ENCODE results near the gene SHANK1.

Gene SHANK1

DNA sequence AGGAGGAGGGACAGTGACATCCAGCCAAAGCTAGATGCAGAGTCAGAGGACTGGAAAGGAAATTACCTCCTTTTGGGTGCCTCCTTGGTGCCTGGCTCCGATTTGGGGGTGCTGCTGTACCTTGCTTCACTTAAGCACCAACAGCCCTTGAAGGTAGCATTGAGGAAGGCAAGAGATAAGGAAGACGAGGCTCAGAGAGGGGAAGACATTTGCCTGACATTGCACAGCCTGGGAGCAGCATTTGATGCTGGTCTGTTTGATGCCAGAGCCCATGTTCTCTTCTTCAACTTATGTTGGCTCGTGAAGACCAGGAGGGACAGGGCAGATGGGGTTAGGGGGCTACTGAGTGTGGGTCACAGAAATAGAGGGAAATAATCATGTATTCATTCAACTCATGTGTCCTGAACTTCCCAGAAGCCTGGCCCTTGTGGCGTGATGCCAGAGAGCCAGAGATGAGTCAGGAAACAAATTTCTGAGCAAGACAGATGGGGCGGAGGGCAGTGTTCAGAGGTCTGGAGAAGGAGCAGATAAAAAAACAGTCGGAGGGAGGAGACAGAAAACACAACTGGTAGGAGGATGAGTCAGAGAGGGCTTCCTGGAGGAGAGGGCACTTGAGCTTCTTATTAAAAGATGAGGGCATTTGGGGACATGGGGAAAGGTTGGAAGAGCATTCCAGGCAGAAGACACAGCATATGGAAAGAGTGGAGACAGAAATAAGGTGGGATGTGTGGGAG lies 73.4 kb downstream of the SHANK1 start:
- Histone ChIP-seq H3K4me1 (ENCODE audit: control insufficient read depth, insufficient read depth, low read length, unreplicated experiment) (no peaks in the 10 kb centered on the region), H3K27ac (ENCODE audit: low read depth, low read length) (no peak overlapping the region), H3K36me3 (ENCODE audit: insufficient read depth, low read length) (no peaks in the 10 kb centered on the region), H3K4me3 (ENCODE audit: low read depth, low read length) (no peak overlapping the region), H3K27me3 (ENCODE audit: insufficient read depth, low read length) (peaks cover 20% of the 10 kb centered on the region), H3K79me2 (ENCODE audit: control insufficient read depth, insufficient read depth, low read length, unreplicated experiment) (no peaks in the 10 kb centered on the region), H2AFZ (ENCODE audit: low read length, unreplicated experiment) (no peak overlapping the region)

DNA sequence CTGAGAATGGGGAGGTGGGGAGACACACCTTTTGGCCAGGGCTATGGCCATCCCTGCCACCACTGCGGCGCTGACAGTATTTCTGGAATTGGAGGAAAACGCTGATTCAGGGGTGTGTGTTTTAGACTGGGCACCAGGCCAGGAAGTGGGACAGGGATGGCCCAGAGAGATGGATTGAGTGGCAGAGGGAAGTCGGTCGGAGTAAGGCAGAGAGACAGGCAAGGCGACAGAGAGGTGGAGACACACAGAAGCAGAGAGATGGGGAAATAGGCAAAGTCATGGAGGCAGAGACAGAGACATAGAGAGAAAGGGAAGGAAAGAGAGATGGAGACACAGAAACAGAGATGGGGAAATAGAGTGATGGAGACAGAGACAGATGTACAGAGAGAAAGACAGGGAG lies 74.5 kb downstream of the SHANK1 start:
- H3K4me3 ChIP-seq (ENCODE audit: low read depth, low read length) = no peak overlapping the region
- H3K4me1 ChIP-seq (ENCODE audit: control insufficient read depth, insufficient read depth, low read length, unreplicated experiment) = no peaks in the 10 kb centered on the region
- no peak overlapping the region for H3K27ac ChIP-seq (ENCODE audit: low read depth, low read length)
- H3K79me2 ChIP-seq (ENCODE audit: control insufficient read depth, insufficient read depth, low read length, unreplicated experiment) = no peaks in the 10 kb centered on the region
- H3K36me3 ChIP-seq (ENCODE audit: insufficient read depth, low read length) = no peaks in the 10 kb centered on the region
- H3K27me3 ChIP-seq (ENCODE audit: insufficient read depth, low read length) = peaks cover 22% of the 10 kb centered on the region
- H2AFZ ChIP-seq (ENCODE audit: low read length, unreplicated experiment) = no peak overlapping the region

DNA sequence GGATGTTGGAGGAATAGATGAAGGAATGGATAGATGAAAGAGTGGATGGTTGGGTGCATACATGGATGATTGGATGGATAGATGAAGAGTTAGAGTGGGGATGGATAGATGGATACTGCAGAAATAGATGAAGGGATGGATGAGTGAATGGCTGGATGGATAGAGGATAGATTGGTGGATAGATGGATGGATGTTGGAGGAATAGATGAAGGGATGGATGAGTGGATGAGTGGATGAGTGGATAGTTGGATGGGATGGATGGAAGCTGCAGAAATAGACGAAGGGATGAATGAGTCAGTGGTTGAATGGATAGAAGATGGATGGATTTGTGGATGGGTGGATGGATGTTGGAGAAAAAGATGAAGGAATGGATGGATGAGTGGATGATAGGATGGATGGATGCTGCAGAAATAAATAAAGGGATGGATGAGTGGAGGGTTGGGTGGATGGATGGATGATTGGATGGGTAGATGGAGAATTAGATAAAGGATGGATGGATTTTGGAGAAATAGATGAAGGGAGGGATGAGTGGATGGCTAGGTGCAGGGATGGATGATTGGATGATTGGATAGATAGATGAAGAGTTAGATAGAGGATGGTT lies 75.2 kb downstream of the SHANK1 start:
- H3K4me1 ChIP-seq (ENCODE audit: control insufficient read depth, insufficient read depth, low read length, unreplicated experiment) = no peaks in the 10 kb centered on the region

DNA sequence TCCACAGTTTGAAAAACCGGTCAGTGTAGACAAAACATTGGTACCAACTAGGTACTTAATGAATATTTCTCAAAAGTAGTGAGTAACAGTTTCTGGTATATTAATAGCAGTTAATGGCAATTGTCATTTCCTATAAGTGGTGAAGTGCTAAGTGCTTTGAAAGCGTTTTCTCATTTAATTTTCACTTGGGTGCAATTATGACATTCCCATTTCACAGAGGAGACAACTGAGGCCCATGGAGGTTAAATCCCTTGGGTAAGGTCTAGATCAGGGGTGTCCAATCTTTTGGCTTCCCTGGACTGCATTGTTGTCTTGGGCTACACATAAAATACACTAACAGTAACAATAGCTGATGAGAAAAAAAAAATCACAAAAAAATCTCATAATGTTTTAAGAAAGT lies 79.2 kb downstream of the SHANK1 start:
- Histone ChIP-seq H2AFZ (ENCODE audit: low read length, unreplicated experiment) (peak overlapping the region; percentile 50), H3K27ac (ENCODE audit: low read depth, low read length) (no peak overlapping the region), H3K4me3 (ENCODE audit: low read depth, low read length) (no peak overlapping the region), H3K79me2 (ENCODE audit: control insufficient read depth, insufficient read depth, low read length, unreplicated experiment) (no peaks in the 10 kb centered on the region), H3K36me3 (ENCODE audit: insufficient read depth, low read length) (no peaks in the 10 kb centered on the region), H3K4me1 (ENCODE audit: control insufficient read depth, insufficient read depth, low read length, unreplicated experiment) (no peaks in the 10 kb centered on the region), H3K27me3 (ENCODE audit: insufficient read depth, low read length) (peaks cover 53% of the 10 kb centered on the region)

More for the DNA sequence above, 75.2 kb downstream of the SHANK1 start:
- Histone ChIP-seq H3K79me2 (ENCODE audit: control insufficient read depth, insufficient read depth, low read length, unreplicated experiment) (no peaks in the 10 kb centered on the region), H3K27me3 (ENCODE audit: insufficient read depth, low read length) (peaks cover 26% of the 10 kb centered on the region), H3K36me3 (ENCODE audit: insufficient read depth, low read length) (no peaks in the 10 kb centered on the region), H3K4me3 (ENCODE audit: low read depth, low read length) (no peak overlapping the region), H2AFZ (ENCODE audit: low read length, unreplicated experiment) (no peak overlapping the region), H3K27ac (ENCODE audit: low read depth, low read length) (no peak overlapping the region)

DNA sequence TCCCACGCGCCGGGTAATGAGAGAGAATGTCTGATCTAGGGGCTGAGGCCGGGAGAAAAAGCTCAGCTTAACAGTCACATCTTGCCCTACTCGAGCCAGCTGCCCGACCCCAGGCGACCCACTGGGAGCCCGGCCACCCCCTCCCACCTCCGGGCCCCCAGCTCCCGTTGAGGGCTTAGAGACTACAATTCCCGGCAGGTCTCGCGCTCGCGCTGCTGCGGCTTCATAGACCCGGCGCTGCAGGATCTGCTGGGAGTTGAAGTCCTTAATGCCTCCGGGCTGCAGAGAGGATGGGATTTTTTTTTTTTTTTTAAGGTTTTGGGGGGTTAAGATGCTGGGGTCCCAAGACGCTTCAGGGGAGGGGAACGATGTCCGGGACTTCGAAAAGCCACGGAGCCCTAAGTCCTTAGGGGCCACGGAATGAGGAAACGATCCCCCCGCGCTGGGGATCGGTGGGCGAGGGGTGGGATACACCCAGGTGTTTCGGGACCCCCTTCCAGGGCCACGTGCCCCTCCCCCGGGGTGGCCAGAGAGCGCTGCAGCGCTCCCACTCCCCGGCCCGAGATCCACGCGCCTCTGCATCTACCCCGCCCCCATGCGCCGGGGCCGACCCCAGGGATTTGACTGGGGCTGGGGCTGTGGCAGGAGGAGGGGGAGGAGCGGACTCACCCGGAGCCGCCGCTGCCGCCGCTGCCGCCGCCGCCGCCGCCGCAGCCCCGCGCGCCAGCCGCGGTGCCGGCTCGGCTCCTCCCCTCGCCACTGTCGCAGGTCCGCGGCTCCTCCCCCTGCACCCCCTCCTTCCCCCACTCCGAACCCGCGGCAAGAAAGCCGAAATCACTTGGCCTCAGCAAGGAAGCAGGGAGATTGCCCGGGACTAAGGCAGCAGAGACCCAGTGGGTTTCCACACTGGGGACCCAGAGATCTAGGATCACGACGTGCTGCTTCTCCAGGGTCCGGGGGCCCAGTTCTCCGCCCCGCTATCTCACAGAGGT lies 80.2 kb downstream of the SHANK1 start, which contains the start of gene SYT3:
TSS of gene SYT3 (minus strand) at position 761 of the 992 bp plus-strand sequence. CDS start 2,470 bp downstream, outside the sequence.
- peaks cover 45% of the 10 kb centered on the region for H3K27me3 ChIP-seq (ENCODE audit: insufficient read depth, low read length)
- no peak within 1 kb of the TSS for H3K27ac ChIP-seq (ENCODE audit: low read depth, low read length)

DNA sequence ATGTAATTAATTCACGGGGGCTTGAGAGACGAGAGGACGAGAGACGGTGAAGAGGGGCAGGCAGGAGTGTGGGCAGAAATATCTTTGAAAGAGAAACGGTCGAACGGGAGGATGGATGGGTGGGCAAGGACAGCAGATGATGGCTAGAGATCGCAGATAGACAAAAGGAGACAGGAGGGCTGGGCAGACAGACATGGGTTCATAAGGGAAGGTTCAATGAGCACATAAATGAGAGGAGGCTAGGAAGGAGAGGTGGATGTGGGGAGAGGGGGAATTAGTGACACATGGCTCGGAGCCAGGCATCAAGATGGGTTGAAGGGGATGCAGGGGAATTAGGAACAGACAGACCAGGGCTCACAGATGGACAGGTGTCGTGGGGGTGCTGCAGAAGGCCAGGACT lies 81.0 kb downstream of the SHANK1 start:
- no peaks in the 10 kb centered on the region for H3K79me2 ChIP-seq (ENCODE audit: control insufficient read depth, insufficient read depth, low read length, unreplicated experiment)
- H3K4me1 ChIP-seq (ENCODE audit: control insufficient read depth, insufficient read depth, low read length, unreplicated experiment) = no peaks in the 10 kb centered on the region
- H3K27ac ChIP-seq (ENCODE audit: low read depth, low read length) = no peak overlapping the region
- H3K36me3 ChIP-seq (ENCODE audit: insufficient read depth, low read length) = no peaks in the 10 kb centered on the region
- H2AFZ ChIP-seq (ENCODE audit: low read length, unreplicated experiment) = no peak overlapping the region
- no peak overlapping the region for H3K4me3 ChIP-seq (ENCODE audit: low read depth, low read length)
- peaks cover 37% of the 10 kb centered on the region for H3K27me3 ChIP-seq (ENCODE audit: insufficient read depth, low read length)

More for the DNA sequence above, 80.2 kb downstream of the SHANK1 start, which contains the start of gene SYT3:
- H3K4me3 ChIP-seq (ENCODE audit: low read depth, low read length) = peak within 1 kb of the TSS; percentile 74
- peak within 1 kb of the TSS; percentile 50 for H2AFZ ChIP-seq (ENCODE audit: low read length, unreplicated experiment)
- H3K79me2 ChIP-seq (ENCODE audit: control insufficient read depth, insufficient read depth, low read length, unreplicated experiment) = no peaks in the 10 kb centered on the region
- H3K36me3 ChIP-seq (ENCODE audit: insufficient read depth, low read length) = no peaks in the 10 kb centered on the region
- no peaks in the 10 kb centered on the region for H3K4me1 ChIP-seq (ENCODE audit: control insufficient read depth, insufficient read depth, low read length, unreplicated experiment)

DNA sequence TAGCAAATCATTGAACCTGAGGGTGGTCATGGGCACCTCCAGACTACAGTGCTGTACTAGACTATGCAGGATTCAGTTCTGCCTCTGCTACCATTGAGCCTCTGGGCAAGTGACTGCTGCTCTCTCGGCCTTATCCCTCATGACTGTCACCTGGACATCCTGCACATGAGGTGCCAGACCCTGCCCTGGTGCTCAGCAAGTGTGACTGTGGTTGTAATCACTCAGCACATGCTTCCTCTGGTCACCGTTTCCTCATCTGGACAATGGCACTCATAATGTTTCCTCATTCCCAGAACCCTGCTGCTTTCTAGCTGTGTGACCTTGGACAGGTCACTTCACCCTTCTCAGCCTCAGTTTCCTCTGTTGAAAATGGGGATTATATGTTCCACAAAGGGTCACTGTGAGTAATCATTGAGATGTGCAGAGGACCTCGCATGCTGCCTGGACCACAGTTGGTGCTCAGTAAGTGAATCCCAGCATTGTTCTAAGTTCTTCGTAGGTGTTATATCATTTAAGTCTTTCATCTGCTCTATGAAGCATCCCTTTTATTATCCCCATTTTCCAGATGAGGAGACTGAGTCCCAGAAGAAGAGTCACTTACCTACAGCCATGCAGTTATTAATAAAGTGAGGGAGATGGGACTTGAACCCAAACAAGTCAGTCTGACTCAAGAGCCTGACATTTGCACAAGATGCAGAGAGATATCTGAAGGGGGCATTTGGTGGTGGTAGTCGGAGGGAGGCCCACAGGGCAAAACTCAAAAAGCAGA lies 83.1 kb downstream of the SHANK1 start:
- Histone ChIP-seq H3K79me2 (ENCODE audit: control insufficient read depth, insufficient read depth, low read length, unreplicated experiment) (no peaks in the 10 kb centered on the region), H3K27ac (ENCODE audit: low read depth, low read length) (no peak overlapping the region), H2AFZ (ENCODE audit: low read length, unreplicated experiment) (no peak overlapping the region), H3K27me3 (ENCODE audit: insufficient read depth, low read length) (peaks cover 33% of the 10 kb centered on the region), H3K4me3 (ENCODE audit: low read depth, low read length) (no peak overlapping the region), H3K36me3 (ENCODE audit: insufficient read depth, low read length) (no peaks in the 10 kb centered on the region), H3K4me1 (ENCODE audit: control insufficient read depth, insufficient read depth, low read length, unreplicated experiment) (no peaks in the 10 kb centered on the region)

DNA sequence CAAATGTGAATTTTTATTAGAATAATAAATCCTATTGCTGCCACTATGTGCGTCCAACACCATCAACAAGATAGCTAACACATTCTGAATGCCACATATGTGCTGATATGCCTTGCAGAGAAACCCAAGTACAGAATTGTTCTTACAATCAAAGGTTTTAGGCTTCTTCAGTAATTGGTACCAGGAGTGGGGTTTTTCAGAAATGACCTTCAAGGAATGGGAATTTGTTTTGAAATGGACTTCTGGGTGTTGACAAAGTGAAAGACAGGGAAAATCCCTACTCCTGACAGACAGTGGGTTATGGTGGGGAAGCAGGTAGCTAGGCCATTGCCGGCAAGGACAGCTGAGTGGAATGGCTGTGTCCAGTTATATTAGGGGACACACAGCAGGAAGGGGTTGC lies 85.6 kb downstream of the SHANK1 start:
- no peaks in the 10 kb centered on the region for H3K4me1 ChIP-seq (ENCODE audit: control insufficient read depth, insufficient read depth, low read length, unreplicated experiment)
- peaks cover 22% of the 10 kb centered on the region for H3K27me3 ChIP-seq (ENCODE audit: insufficient read depth, low read length)
- H3K79me2 ChIP-seq (ENCODE audit: control insufficient read depth, insufficient read depth, low read length, unreplicated experiment) = no peaks in the 10 kb centered on the region

DNA sequence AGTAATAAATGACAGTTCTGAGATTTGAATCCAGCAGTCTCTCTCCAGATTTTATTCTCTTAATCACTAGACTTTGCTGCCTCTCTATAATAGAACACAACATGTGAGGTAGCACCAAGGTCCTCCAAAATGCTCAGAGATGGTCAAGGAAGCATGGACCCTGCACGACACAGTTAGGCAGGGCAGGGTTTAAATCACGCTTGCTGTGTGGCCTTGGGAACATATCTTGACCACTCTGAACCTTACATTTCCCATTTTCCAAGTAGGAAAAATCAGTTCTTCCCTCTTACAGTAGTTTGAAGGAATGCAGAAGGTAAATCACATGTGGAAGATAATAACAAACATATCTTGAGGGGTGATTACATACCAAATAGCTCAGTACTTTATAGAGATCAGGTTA lies 86.2 kb downstream of the SHANK1 start:
- no peaks in the 10 kb centered on the region for H3K4me1 ChIP-seq (ENCODE audit: control insufficient read depth, insufficient read depth, low read length, unreplicated experiment)
- no peak overlapping the region for H2AFZ ChIP-seq (ENCODE audit: low read length, unreplicated experiment)
- no peak overlapping the region for H3K4me3 ChIP-seq (ENCODE audit: low read depth, low read length)
- no peak overlapping the region for H3K27ac ChIP-seq (ENCODE audit: low read depth, low read length)
- peaks cover 16% of the 10 kb centered on the region for H3K27me3 ChIP-seq (ENCODE audit: insufficient read depth, low read length)
- no peaks in the 10 kb centered on the region for H3K79me2 ChIP-seq (ENCODE audit: control insufficient read depth, insufficient read depth, low read length, unreplicated experiment)
- H3K36me3 ChIP-seq (ENCODE audit: insufficient read depth, low read length) = no peaks in the 10 kb centered on the region

More for the DNA sequence above, 85.6 kb downstream of the SHANK1 start:
- H2AFZ ChIP-seq (ENCODE audit: low read length, unreplicated experiment) = no peak overlapping the region
- no peak overlapping the region for H3K4me3 ChIP-seq (ENCODE audit: low read depth, low read length)
- no peaks in the 10 kb centered on the region for H3K36me3 ChIP-seq (ENCODE audit: insufficient read depth, low read length)
- H3K27ac ChIP-seq (ENCODE audit: low read depth, low read length) = no peak overlapping the region
